ENCODE data around the gene PLAAT5. TPM values are rescaled to one million over a fixed set of nuclear protein-coding genes. Genes with fewer than 3 reads are reported as not detected.
A peak's percentile ranks its signal among the peaks of the same experiment; 100 is the strongest.

PLAAT5 gene
- total RNA-seq, 1 donor from 2014 or later: 3.8 TPM

GRCh38 chr11:63493127-63493526 lies 2.2 kb upstream of the PLAAT5 start:
- Mint-ChIP-seq H3K27ac (ENCODE audit: unreplicated experiment) (no peak overlapping the region), H3K27me3 (ENCODE audit: unreplicated experiment) (peaks cover 3% of the 10 kb centered on the region), H3K4me3 (ENCODE audit: unreplicated experiment) (no peak overlapping the region), H3K4me1 (ENCODE audit: unreplicated experiment) (peaks cover 14% of the 10 kb centered on the region), H3K36me3 (ENCODE audit: low read depth, unreplicated experiment) (no peaks in the 10 kb centered on the region), H3K9me3 (ENCODE audit: unreplicated experiment) (no peaks in the 10 kb centered on the region)
- no peak for DNase-seq (ENCODE audit: low spot score)
- no peak for TF ChIP-seq CTCF (IDR thresholded peaks at IDR 0.05; ENCODE audit: unreplicated experiment)

DNA sequence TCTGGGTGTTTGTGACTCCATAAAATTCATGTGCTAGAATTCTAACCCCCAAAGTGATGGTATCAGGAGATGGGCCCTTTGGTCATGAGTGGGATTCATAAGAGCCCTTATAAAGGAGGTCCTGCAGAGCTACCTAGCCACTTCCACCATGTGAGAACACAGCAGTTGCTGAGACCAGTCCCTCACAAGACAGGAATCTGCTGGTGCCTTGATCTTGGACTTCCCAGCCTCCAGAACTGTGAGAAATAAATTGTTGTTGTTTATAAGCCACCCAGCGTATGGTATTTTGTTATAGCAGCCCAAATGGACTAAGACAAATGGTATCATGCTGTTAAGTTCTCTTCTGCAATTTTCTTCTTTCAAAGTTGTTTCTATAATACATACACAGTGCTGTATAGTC lies 1.5 kb upstream of the PLAAT5 start:
- Mint-ChIP-seq H3K4me3 (ENCODE audit: unreplicated experiment) (no peak overlapping the region), H3K4me1 (ENCODE audit: unreplicated experiment) (peaks cover 14% of the 10 kb centered on the region), H3K9me3 (ENCODE audit: unreplicated experiment) (no peaks in the 10 kb centered on the region), H3K36me3 (ENCODE audit: low read depth, unreplicated experiment) (no peaks in the 10 kb centered on the region), H3K27me3 (ENCODE audit: unreplicated experiment) (peaks cover 3% of the 10 kb centered on the region), H3K27ac (ENCODE audit: unreplicated experiment) (no peak overlapping the region)
- DNase-seq (ENCODE audit: low spot score): no peak
- no peak for TF ChIP-seq CTCF (IDR thresholded peaks at IDR 0.05; ENCODE audit: unreplicated experiment)

DNA sequence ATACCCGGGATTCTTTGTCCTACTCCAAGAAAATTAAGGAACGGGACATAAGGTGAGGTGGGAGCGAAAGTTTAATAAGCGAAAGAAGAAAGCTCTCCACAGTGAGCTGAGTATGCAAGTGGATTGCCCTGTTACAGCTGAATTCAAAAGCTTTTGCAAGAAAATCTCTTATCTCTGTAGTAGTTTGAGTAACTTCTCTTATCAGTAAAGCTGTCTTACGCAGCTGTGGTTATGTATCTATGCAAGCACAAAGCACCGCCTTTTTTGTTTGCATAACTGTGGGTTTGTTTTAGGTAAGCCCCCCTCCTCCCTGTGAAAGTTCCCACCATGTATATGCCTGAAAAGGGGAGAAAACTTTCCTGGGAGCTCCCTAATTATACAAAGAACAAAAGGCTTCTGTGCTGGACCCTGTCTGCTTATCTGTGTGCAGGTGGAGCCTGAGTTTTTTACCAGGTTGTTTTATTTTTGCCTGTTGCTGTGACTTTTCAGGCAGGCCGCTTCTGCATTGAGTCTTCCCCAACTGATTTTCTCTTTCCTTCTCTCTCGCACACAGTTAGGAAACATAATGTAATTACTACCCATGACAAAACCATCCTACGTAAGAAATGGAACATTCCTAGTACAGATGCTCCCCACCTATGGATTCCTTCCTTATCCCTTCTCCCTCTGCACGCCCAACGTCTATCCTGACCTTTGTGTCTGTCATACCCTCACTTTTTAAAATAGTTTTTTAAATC lies 837 bp upstream of the PLAAT5 start:
- Mint-ChIP-seq H3K4me1 (ENCODE audit: unreplicated experiment) (peaks cover 14% of the 10 kb centered on the region), H3K27ac (ENCODE audit: unreplicated experiment) (no peak overlapping the region), H3K9me3 (ENCODE audit: unreplicated experiment) (no peaks in the 10 kb centered on the region), H3K4me3 (ENCODE audit: unreplicated experiment) (peak overlapping the region; percentile 32), H3K27me3 (ENCODE audit: unreplicated experiment) (peaks cover 3% of the 10 kb centered on the region), H3K36me3 (ENCODE audit: low read depth, unreplicated experiment) (no peaks in the 10 kb centered on the region)
- no peak for TF ChIP-seq CTCF (IDR thresholded peaks at IDR 0.05; ENCODE audit: unreplicated experiment)
- DNase-seq (ENCODE audit: low spot score): no peak

- Mint-ChIP-seq H3K27ac (ENCODE audit: unreplicated experiment) (no peak overlapping the region), H3K36me3 (ENCODE audit: low read depth, unreplicated experiment) (no peaks in the 10 kb centered on the region), H3K4me1 (ENCODE audit: unreplicated experiment) (peaks cover 14% of the 10 kb centered on the region), H3K9me3 (ENCODE audit: unreplicated experiment) (no peaks in the 10 kb centered on the region), H3K27me3 (ENCODE audit: unreplicated experiment) (peaks cover 3% of the 10 kb centered on the region), H3K4me3 (ENCODE audit: unreplicated experiment) (peak overlapping the region; percentile 90)
- TF ChIP-seq CTCF (IDR thresholded peaks at IDR 0.05; ENCODE audit: unreplicated experiment): no peak
- DNase-seq (ENCODE audit: low spot score): no peak
Observed at GRCh38 chr11:63491240-63491587, 247 bp upstream of the PLAAT5 start.

GRCh38 chr11:63489879-63490278 lies 1.1 kb downstream of the PLAAT5 start:
- TF ChIP-seq CTCF (IDR thresholded peaks at IDR 0.05; ENCODE audit: unreplicated experiment): no peak
- peaks cover 3% of the 10 kb centered on the region for H3K27me3 Mint-ChIP-seq (ENCODE audit: unreplicated experiment)
- H3K4me1 Mint-ChIP-seq (ENCODE audit: unreplicated experiment): peaks cover 14% of the 10 kb centered on the region
- DNase-seq (ENCODE audit: low spot score): no peak
- no peaks in the 10 kb centered on the region for H3K9me3 Mint-ChIP-seq (ENCODE audit: unreplicated experiment)
- peaks cover 4% of the 10 kb centered on the region for H3K36me3 Mint-ChIP-seq (ENCODE audit: low read depth, unreplicated experiment)
- peak overlapping the region; percentile 4 for H3K27ac Mint-ChIP-seq (ENCODE audit: unreplicated experiment)
- H3K4me3 Mint-ChIP-seq (ENCODE audit: unreplicated experiment): no peak overlapping the region

Data from endothelial cell (in vitro differentiated cells).